ENCODE measurements around the gene CDH1. TPM values are rescaled to one million over a fixed set of nuclear protein-coding genes. Genes with fewer than 3 reads are reported as not detected.

The CDH1 gene
- total RNA-seq, 4 donors from 2014 or later = 17.9 to 32.9 (median 20.2) TPM

DNA sequence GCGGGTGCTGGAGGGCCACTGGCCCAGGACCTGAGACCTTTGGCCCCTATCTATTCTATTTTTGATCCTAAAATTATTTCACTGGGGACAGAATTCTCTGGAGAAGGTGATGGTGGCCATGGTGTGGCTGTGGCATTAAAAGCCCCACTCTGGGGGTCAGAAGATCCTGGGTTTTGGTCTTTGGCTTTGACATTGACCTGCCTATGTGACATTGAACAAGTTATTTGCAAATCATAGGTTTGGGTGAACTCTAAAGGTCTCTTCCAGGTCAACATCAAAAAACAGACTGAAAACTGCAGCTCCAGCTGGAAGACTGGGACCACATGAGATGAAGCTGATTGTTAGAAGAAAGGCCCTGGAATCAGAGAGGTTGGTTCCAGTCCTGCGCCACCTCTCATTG is 2.3 kb upstream of the CDH1 start:
- peaks cover 0 to 37% of the 10 kb centered on the region in 2 donors for H3K27me3 ChIP-seq
- no peak overlapping the region for H3K4me3 ChIP-seq
- no peak overlapping the region for H3K27ac ChIP-seq
- 92 to 100% methylated on average over 2 of the region's 2 CpGs for WGBS, 2 donors
- H3K9me3 ChIP-seq = no peaks in the 10 kb centered on the region
- H3K4me1 ChIP-seq = peaks cover 0 to 17% (median 8%) of the 10 kb centered on the region in 4 donors
- TF ChIP-seq, protein P1, sequence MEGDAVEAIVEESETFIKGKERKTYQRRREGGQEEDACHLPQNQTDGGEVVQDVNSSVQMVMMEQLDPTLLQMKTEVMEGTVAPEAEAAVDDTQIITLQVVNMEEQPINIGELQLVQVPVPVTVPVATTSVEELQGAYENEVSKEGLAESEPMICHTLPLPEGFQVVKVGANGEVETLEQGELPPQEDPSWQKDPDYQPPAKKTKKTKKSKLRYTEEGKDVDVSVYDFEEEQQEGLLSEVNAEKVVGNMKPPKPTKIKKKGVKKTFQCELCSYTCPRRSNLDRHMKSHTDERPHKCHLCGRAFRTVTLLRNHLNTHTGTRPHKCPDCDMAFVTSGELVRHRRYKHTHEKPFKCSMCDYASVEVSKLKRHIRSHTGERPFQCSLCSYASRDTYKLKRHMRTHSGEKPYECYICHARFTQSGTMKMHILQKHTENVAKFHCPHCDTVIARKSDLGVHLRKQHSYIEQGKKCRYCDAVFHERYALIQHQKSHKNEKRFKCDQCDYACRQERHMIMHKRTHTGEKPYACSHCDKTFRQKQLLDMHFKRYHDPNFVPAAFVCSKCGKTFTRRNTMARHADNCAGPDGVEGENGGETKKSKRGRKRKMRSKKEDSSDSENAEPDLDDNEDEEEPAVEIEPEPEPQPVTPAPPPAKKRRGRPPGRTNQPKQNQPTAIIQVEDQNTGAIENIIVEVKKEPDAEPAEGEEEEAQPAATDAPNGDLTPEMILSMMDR (IDR thresholded peaks at IDR 0.05) = no peak
- TF ChIP-seq EP300 (IDR thresholded peaks at IDR 0.05) (no peak), POLR2A (IDR thresholded peaks at IDR 0.05) (no peak)
- no peaks in the 10 kb centered on the region for H3K36me3 ChIP-seq
- DNase-seq (ENCODE audit: low spot score in 2 of 2) = no peak

DNA sequence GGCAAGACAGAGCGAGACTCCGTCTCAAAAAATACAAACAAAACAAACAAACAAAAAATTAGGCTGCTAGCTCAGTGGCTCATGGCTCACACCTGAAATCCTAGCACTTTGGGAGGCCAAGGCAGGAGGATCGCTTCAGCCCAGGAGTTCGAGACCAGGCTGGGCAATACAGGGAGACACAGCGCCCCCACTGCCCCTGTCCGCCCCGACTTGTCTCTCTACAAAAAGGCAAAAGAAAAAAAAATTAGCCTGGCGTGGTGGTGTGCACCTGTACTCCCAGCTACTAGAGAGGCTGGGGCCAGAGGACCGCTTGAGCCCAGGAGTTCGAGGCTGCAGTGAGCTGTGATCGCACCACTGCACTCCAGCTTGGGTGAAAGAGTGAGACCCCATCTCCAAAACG is 531 bp upstream of the CDH1 start:
- peak overlapping the region in 1 of 4 donors; percentile 84 for H3K27ac ChIP-seq
- DNase-seq (ENCODE audit: low spot score in 2 of 2) = no peak
- peaks cover 0 to 17% (median 9%) of the 10 kb centered on the region in 4 donors for H3K4me1 ChIP-seq
- H3K4me3 ChIP-seq = no peak overlapping the region
- no peaks in the 10 kb centered on the region for H3K9me3 ChIP-seq
- no peaks in the 10 kb centered on the region for H3K36me3 ChIP-seq
- TF ChIP-seq, protein P1 (IDR thresholded peaks at IDR 0.05) = no peak
- TF ChIP-seq POLR2A (IDR thresholded peaks at IDR 0.05) (no peak), EP300 (IDR thresholded peaks at IDR 0.05) (no peak)
- 89% methylated on average over 12 of the region's 12 CpGs for WGBS, 2 donors
- H3K27me3 ChIP-seq = peaks cover 0 to 37% of the 10 kb centered on the region in 2 donors

DNA sequence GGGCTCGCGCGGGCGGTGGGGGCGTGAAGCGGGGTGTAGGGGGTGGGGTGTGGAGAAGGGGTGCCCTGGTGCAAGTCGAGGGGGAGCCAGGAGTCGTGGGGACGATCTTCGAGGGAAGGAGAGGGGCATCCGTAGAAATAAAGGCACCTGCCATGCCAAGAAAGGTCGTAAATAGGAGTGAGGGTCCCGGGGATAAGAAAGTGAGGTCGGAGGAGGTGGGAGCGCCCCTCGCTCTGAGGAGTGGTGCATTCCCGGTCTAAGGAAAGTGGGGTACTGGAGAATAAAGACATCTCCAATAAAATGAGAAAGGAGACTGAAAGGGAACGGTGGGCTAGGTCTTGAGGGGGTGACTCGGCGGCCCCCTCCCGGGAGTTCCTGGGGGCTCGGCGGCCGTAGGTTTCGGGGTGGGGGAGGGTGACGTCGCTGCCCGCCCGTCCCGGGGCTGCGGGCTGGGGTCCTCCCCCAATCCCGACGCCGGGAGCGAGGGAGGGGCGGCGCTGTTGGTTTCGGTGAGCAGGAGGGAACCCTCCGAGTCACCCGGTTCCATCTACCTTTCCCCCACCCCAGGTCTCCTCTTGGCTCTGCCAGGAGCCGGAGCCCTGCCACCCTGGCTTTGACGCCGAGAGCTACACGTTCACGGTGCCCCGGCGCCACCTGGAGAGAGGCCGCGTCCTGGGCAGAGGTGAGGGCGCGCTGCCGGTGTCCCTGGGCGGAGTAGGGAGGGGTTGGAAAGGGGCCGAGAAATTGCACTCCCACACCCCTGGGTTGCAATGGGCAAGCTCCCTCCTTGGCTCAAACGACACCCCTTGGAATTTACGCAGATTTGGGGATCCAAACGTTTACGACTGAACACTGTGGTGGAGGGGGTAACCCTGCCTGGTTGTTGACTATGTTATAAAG is 888 bp downstream of the CDH1 start:
- TF ChIP-seq, protein P1 (IDR thresholded peaks at IDR 0.05) = no peak
- TF ChIP-seq EP300 (IDR thresholded peaks at IDR 0.05) = no peak
- H3K27me3 ChIP-seq = peaks cover 0 to 37% of the 10 kb centered on the region in 2 donors
- H3K36me3 ChIP-seq = no peaks in the 10 kb centered on the region
- 7 to 8% methylated on average over 51 to 58 of the region's 58 CpGs for WGBS, 2 donors
- H3K27ac ChIP-seq = peak overlapping the region; percentile 31 to 84 (median 70)
- peaks cover 0 to 17% (median 9%) of the 10 kb centered on the region in 4 donors for H3K4me1 ChIP-seq
- DNase-seq (ENCODE audit: low spot score in 2 of 2) = no peak
- no peaks in the 10 kb centered on the region for H3K9me3 ChIP-seq
- H3K4me3 ChIP-seq = peak overlapping the region; percentile 16 to 52 (median 34)

DNA sequence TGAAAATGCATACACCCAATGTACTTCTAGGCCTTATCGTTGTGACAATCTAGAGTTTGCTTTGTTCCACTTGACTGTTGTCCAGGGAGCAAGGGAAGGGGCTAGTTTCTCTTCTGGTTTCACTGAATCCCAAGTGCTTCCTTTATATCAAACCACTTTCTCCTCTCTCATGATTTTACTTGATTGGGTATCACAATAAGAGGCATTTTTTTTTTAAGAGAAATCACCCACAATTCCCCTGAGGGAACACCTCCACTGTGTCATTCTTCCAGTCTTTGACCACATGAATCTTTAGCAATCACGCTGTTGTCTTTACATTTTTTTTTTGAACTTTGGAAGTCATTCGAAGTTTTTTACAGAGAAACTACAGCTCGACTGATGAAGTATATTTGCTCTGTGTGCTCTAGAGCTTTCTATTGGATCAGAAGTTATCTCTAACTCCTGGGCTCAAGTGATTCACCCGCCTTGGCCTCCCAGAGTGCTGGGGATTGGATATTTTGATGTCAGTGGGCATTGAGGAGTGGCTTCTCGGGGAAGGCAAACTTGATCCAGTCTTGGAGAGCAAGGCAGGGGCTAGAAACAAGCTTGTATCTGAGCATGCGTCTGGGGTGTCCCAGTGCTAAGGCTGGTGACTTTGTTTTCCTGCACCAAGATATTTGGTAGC is 3.0 kb downstream of the CDH1 start:
- TF ChIP-seq POLR2A (IDR thresholded peaks at IDR 0.05) (no peak), EP300 (IDR thresholded peaks at IDR 0.05) (no peak)
- TF ChIP-seq, protein P1 (IDR thresholded peaks at IDR 0.05) = no peak

More for the DNA sequence above, 3.0 kb downstream of the CDH1 start:
- Histone ChIP-seq H3K27ac (peak overlapping the region in 2 of 4 donors; percentile 8 to 9), H3K9me3 (no peaks in the 10 kb centered on the region), H3K27me3 (peaks cover 0 to 31% of the 10 kb centered on the region in 2 donors), H3K4me1 (peaks cover 0 to 17% (median 9%) of the 10 kb centered on the region in 4 donors), H3K4me3 (no peak overlapping the region), H3K36me3 (no peaks in the 10 kb centered on the region)
- WGBS, 2 donors = 46 to 52% methylated on average over 7 of the region's 7 CpGs
- DNase-seq (ENCODE audit: low spot score in 2 of 2) = no peak

All from tibial nerve (tissue), 4 donors.